Stimulated activated CD8-positive, alpha-beta memory T cell treated with anti-CD3 and anti-CD28 coated beads, Interleukin-7, amount 100 ng/mL, for 4 hours (primary cell): ENCODE data around the gene SPEM1.

Experiments used
- DNase-seq, 2 donors: peaks; one replicate each; pipeline ENCODE4 v3.0.0-alpha.2; 2020; ENCODE audit warnings: low read depth in 2 of 2

The SPEM1 gene

GRCh38 chr17:7419819-7420610, at the start of gene SPEM1:
SPEM1 (plus strand) TSS chr17:7420324; CDS start chr17:7420385, 61 bp downstream.
- DNase-seq = no peak

DNA sequence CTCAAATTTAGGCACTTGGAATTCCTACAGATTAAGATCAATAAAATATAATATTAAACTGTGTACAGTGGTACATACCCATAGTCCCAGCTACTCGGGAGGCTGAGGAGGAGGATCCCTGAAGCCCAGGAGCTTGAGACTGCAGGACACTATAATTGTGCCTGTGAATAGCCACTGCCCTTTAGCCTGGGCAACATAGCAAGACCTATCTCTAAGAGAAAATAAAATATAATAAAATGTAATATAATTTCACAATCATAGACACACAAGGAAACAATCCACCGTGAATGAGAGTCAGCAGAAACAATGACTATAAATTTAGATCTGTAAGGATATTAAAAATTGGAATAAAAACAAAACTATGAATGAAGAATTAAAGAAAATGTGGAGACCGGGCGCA, 49.3 kb upstream of the SPEM1 start:
- no peak for DNase-seq

- DNase-seq = no peak
Measured at GRCh38 chr17:7374353-7374752, 45.8 kb upstream of the SPEM1 start.

GRCh38 chr17:7379134-7379533, 41.0 kb upstream of the SPEM1 start:
- DNase-seq = no peak

GRCh38 chr17:7380321-7380720, 39.8 kb upstream of the SPEM1 start:
- no peak for DNase-seq

DNA sequence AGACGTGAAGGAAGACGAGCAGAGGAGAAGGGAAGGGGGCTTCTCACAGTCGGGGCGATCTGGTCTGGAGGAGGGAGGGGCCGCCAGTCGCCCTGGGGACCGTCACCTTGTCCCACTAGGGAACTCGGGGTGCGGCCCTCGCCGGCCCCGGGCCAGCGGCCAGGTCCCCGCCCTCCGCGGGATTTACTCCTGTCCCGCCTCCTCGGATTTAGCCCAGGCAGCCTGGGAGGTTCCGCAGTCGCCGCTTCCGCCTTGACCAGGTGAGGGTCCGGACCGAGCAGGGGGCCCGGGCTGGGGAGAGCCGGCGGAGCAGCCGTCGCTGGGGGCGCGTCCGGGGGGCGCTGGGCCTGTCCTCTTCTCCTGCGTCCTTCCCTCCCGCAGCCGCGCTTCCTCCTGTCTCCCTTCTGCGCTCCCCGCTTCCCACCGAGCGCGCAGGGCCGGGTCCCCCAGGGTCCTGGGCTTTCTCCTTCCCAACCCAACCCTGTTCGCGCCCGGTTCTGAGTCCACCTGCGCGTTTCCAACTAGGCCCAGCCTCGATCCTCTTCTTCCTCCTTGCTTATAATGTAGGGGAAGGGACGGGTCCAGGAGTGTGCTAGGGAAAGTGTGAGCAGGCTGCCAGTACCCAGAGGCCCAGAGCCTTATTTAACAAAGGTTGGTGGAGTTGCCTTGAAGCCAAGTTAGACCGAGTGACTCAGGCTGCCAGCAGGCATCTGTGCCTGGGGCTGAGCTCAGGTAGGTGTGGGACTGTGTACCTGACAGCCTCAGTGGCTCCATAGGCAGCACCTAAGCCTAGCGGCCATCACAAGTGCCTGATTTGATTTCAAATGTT, 39.1 kb upstream of the SPEM1 start, which contains the start of gene TNK1:
TNK1 (plus strand) TSS at position 235 of the 829 bp plus-strand sequence. CDS start 1,838 bp downstream, outside the sequence.
- DNase-seq = no peak

DNA sequence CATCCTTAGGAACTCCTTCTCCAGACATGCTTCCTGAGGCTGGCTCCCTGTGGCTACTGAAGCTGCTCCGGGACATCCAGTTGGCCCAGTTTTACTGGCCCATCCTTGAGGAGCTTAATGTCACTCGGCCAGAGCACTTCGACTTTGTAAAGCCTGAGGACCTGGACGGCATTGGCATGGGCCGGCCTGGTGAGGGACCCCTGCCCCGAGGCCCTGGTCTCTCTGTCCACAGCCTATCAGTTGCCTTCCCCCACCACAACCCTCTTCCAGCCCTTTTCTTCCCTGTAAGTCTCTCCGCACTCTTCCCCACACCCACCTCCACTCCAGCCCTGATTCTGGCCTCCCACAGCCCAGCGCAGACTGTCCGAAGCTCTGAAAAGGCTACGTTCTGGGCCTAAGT, 37.2 kb upstream of the SPEM1 start:
- DNase-seq = no peak

DNA sequence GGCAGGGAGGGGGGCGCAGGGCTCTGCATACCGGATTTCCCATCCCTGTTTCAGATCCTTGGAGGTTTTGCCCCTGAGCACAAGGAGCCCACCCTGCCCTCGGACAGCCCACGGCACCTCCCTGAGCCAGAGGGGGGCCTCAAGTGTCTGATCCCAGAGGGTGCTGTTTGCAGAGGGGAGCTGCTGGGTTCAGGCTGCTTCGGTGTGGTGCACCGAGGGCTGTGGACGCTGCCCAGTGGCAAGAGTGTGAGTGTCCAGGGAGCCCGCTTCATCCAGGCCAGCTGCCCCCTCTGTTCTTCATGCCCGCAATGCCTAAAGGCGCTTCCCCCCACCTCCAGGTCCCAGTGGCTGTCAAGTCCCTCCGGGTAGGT, 36.8 kb upstream of the SPEM1 start:
- DNase-seq = no peak

GRCh38 chr17:7383742-7384488, 36.2 kb upstream of the SPEM1 start:
- peak; percentile 36 to 65 for DNase-seq

- no peak for DNase-seq
Measured at GRCh38 chr17:7384489-7385081, 35.5 kb upstream of the SPEM1 start.

- DNase-seq = no peak
Measured at GRCh38 chr17:7388856-7389255, 31.3 kb upstream of the SPEM1 start.

- DNase-seq = no peak
Measured at GRCh38 chr17:7389924-7390910, 29.9 kb upstream of the SPEM1 start.

DNA sequence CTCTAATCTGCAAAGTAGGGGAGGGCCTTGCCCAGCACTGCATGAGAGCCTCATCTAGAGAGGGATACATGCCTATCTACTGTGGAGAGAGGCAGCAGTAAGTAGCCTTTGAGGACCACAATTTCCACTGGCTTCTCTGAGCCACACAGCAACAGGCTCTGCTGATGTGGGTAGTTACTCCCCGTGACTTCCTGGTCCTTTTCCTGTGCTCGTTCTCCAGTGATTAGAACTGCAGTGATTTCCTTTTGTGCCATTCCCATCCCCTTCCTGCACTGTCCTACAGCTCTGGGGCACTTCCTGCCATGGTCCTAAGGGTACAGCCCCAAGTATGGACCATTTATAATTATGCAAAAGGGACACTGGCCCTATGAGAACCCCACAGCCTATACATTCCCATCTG, 28.8 kb upstream of the SPEM1 start:
- no peak for DNase-seq

DNA sequence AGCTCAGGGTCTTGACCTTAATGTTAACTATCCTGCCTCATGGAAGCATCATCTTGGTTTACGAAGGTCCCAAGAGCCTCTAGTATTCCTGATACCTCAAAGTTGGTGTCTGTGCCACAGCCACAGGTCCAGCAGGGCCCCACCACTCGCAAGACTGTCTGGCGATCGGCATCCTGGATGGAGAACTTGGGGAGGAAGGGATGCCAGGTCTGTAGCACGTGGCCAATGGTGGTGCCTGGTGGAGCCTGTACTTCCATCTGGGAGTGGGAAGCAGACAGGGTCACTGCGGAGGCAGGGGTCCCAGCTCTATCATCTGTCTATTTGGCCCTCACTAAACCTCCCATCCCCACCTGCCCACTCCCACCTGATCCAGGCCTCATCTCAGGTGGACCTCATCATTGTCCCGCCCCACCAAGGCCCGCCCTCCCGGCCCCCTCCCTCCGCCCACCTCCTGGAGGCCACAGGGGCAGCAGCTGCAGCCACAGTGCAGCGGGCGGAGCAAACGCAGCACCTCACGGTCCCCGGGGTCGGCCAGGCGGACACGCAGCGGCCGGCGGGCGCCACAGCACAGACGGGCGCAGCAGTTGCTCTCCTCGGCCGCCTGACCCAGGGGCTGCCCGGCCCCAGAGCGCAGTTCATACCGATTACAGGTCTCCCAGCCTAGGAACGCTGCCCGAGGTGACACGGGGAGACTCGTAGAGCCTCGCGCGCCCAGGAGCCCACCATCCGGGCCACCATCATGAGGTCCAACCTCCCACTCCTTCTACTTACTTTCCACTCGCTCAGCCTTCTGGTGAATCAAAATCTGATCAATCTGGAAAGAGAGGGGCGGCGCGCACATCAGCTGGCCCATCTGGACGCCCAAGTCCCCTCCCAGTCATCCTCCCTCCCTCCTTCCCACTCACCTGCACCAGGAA, 27.2 kb upstream of the SPEM1 start:
- no peak for DNase-seq

GRCh38 chr17:7393613-7394451, 26.3 kb upstream of the SPEM1 start:
- peak; percentile 27 to 56 for DNase-seq

- peak; percentile 42 to 77 for DNase-seq
Measured at GRCh38 chr17:7394452-7395191, 25.5 kb upstream of the SPEM1 start, which contains the start of gene PLSCR3. PLSCR3 (minus strand) TSS chr17:7394525; CDS start chr17:7394110, 415 bp downstream.

- no peak for DNase-seq
Measured at GRCh38 chr17:7396147-7396546, 24.0 kb upstream of the SPEM1 start.

DNA sequence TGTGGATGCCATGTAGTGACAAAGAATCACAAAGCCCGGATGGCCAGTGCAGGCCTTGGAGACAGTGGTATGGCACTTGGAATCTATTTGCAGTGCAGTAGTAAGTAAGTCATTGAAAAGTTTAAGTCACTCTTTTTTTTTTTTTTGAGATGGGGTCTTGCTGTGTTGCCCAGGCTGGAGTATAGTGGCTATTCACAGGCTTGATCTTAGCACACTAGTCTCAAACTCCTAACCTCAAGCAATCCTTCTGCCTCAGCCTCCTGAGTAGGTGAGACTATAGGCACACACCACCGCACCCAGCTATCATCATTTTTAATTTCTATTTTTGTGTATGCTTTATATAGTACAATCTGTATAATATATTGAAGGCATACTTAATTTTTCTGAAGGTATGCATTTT, 21.5 kb upstream of the SPEM1 start:
- DNase-seq = no peak
